Measurements from ENCODE around the gene MTG2. TPM values are rescaled to one million over a fixed set of nuclear protein-coding genes. Genes with fewer than 3 reads are reported as not detected.

Gene MTG2
- total RNA-seq, 1 donor from 2014 or later = 20.2 TPM

DNA sequence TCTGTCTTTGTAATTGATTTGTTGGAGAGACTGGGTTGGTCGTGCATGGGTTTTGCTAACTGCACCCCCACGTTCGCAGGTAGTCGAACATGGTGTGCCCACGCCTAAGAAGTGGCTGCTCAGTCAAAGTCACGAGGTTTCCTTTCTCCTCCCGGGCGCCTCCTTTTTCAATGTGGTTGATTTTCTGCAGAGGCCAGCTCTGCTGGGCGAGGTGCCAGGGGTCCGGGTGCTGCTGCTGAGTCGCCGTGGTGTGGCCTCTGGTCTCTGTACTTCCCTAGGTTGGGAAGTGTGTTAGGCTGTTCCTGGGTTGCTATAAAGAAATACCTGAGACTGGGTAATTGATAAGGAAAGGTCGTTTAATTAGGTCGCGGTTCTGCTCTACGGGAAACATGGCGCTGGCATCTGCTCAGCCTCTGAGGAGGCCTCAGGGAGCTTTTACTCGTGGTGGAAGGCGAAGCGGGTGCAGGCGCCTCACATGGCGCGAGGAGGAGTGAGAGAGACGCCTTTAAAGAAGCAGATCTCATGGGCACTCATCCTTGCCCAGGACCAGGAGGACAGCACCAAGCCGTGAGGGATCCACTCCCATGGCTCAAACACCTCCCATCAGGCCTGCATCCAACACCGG, 69.6 kb downstream of the MTG2 start:
- Mint-ChIP-seq H3K4me1 (ENCODE audit: unreplicated experiment) (no peaks in the 10 kb centered on the region), H3K27ac (ENCODE audit: unreplicated experiment) (no peak overlapping the region), H3K4me3 (ENCODE audit: unreplicated experiment) (no peak overlapping the region)

More for the DNA sequence above, 69.6 kb downstream of the MTG2 start:
- no peaks in the 10 kb centered on the region for H3K9me3 Mint-ChIP-seq (ENCODE audit: unreplicated experiment)
- peaks cover 8% of the 10 kb centered on the region for H3K36me3 Mint-ChIP-seq (ENCODE audit: low read depth, unreplicated experiment)
- no peak for DNase-seq (ENCODE audit: low spot score)
- TF ChIP-seq, protein P1, sequence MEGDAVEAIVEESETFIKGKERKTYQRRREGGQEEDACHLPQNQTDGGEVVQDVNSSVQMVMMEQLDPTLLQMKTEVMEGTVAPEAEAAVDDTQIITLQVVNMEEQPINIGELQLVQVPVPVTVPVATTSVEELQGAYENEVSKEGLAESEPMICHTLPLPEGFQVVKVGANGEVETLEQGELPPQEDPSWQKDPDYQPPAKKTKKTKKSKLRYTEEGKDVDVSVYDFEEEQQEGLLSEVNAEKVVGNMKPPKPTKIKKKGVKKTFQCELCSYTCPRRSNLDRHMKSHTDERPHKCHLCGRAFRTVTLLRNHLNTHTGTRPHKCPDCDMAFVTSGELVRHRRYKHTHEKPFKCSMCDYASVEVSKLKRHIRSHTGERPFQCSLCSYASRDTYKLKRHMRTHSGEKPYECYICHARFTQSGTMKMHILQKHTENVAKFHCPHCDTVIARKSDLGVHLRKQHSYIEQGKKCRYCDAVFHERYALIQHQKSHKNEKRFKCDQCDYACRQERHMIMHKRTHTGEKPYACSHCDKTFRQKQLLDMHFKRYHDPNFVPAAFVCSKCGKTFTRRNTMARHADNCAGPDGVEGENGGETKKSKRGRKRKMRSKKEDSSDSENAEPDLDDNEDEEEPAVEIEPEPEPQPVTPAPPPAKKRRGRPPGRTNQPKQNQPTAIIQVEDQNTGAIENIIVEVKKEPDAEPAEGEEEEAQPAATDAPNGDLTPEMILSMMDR (IDR thresholded peaks at IDR 0.05; ENCODE audit: unreplicated experiment) = no peak
- H3K27me3 Mint-ChIP-seq (ENCODE audit: unreplicated experiment) = no peaks in the 10 kb centered on the region

Other genes starting within 250 kb of the MTG2 start
- 14.2 TPM for gene TAF4, start 117.1 kb upstream of the MTG2 start, total RNA-seq (ENCODE audit: unreplicated experiment)
- 35.3 TPM for gene LSM14B, start 60.6 kb upstream of the MTG2 start, total RNA-seq (ENCODE audit: unreplicated experiment)
- gene PSMA7, start 39.6 kb upstream of the MTG2 start, total RNA-seq (ENCODE audit: unreplicated experiment) = 302 TPM
- 17.5 TPM for gene SS18L1, start 39.3 kb upstream of the MTG2 start, total RNA-seq (ENCODE audit: unreplicated experiment)
- not detected for gene HRH3, start 37.2 kb downstream of the MTG2 start, total RNA-seq (ENCODE audit: unreplicated experiment)
- gene OSBPL2, start 55.5 kb downstream of the MTG2 start, total RNA-seq (ENCODE audit: unreplicated experiment) = 39.5 TPM
- gene ADRM1, start 120.0 kb downstream of the MTG2 start, total RNA-seq (ENCODE audit: unreplicated experiment) = 132 TPM
- 34.5 TPM for gene LAMA5, start 184.3 kb downstream of the MTG2 start, total RNA-seq (ENCODE audit: unreplicated experiment)
- gene RPS21, start 204.1 kb downstream of the MTG2 start, total RNA-seq (ENCODE audit: unreplicated experiment) = 1,710 TPM
- 9.3 TPM for gene CABLES2, start 224.3 kb downstream of the MTG2 start, total RNA-seq (ENCODE audit: unreplicated experiment)
- 0.10 TPM for gene RBBP8NL, start 244.5 kb downstream of the MTG2 start, total RNA-seq (ENCODE audit: unreplicated experiment)

Data from endothelial cell (in vitro differentiated cells).